HEK293 (cell line): ENCODE results near the gene SPINT2.

Experiments used
- EGR2 ChIP-seq: fragments of 450-650 bp; formaldehyde crosslinking; IDR thresholded peaks from 2 replicates; pipeline ENCODE4 v1.5.1; 2016; ENCODE audit warnings: low read depth, missing biosample characterization, missing genetic modification characterization
- ELK4 ChIP-seq: IDR thresholded peaks from 2 replicates; pipeline ENCODE4 v1.6.1; 2011; ENCODE audit warnings: mild to moderate bottlenecking, low read depth, low read length, borderline replicate concordance
- GLI4 ChIP-seq: fragments of 450-650 bp; formaldehyde crosslinking; IDR thresholded peaks from 2 replicates; pipeline ENCODE4 v1.5.1; 2016; ENCODE audit warnings: missing biosample characterization, missing genetic modification characterization
- KLF1 ChIP-seq: fragments of 450-650 bp; formaldehyde crosslinking; IDR thresholded peaks from 2 replicates; pipeline ENCODE4 v1.5.1; 2016; ENCODE audit warnings: missing biosample characterization, missing genetic modification characterization
- KLF10 ChIP-seq: fragments of 450-650 bp; IDR thresholded peaks from 2 replicates; pipeline ENCODE4 v1.5.1; 2018; ENCODE audit warnings: missing biosample characterization, mild to moderate bottlenecking, missing genetic modification characterization
- MZF1 ChIP-seq: fragments of 450-650 bp; formaldehyde crosslinking; IDR thresholded peaks from 2 replicates; pipeline ENCODE4 v1.5.1; 2017; ENCODE audit warnings: missing biosample characterization, missing genetic modification characterization, borderline replicate concordance
- OVOL3 ChIP-seq: fragments of 450-650 bp; formaldehyde crosslinking; IDR thresholded peaks from 2 replicates; pipeline ENCODE4 v1.5.1; 2016; ENCODE audit warnings: missing biosample characterization, missing genetic modification characterization
- PBX3 ChIP-seq: sonication (generic); formaldehyde crosslinking; IDR thresholded peaks from 2 replicates; pipeline ENCODE4 v1.8.1; 2022; ENCODE audit warnings: mild to moderate bottlenecking, moderate library complexity, missing genetic modification reagents
- TCF7L2 ChIP-seq: IDR thresholded peaks from 2 replicates; pipeline ENCODE4 v1.6.1; 2011; ENCODE audit warnings: low read depth, mild to moderate bottlenecking, inconsistent platforms, low read length, moderate library complexity, borderline replicate concordance
- WT1 ChIP-seq: fragments of 450-650 bp; formaldehyde crosslinking; IDR thresholded peaks from 2 replicates; pipeline ENCODE4 v1.5.1; 2016; ENCODE audit warnings: missing biosample characterization, missing genetic modification characterization
- ZBTB17 ChIP-seq: fragments of 450-650 bp; formaldehyde crosslinking; IDR thresholded peaks from 2 replicates; pipeline ENCODE4 v1.5.1; 2016; ENCODE audit warnings: missing biosample characterization, missing genetic modification characterization
- ZBTB8A ChIP-seq: fragments of 450-650 bp; formaldehyde crosslinking; IDR thresholded peaks from 2 replicates; pipeline ENCODE4 v1.5.1; 2016; ENCODE audit warnings: missing biosample characterization, missing genetic modification characterization
- ZFP3 ChIP-seq: fragments of 450-650 bp; formaldehyde crosslinking; IDR thresholded peaks from 2 replicates; pipeline ENCODE4 v1.5.1; 2016; ENCODE audit warnings: low read depth, missing biosample characterization, missing genetic modification characterization
- ZFP41 ChIP-seq: fragments of 450-650 bp; formaldehyde crosslinking; IDR thresholded peaks from 2 replicates; pipeline ENCODE4 v1.5.1; 2016; ENCODE audit warnings: missing biosample characterization, missing genetic modification characterization, borderline replicate concordance
- ZNF10 ChIP-seq: fragments of 450-650 bp; formaldehyde crosslinking; IDR thresholded peaks from 2 replicates; pipeline ENCODE4 v1.5.1; 2017; ENCODE audit warnings: missing biosample characterization, missing genetic modification characterization
- ZNF138 ChIP-seq: fragments of 450-650 bp; formaldehyde crosslinking; IDR thresholded peaks from 2 replicates; pipeline ENCODE4 v1.5.1; 2016; ENCODE audit warnings: missing biosample characterization, missing genetic modification characterization, borderline replicate concordance
- ZNF140 ChIP-seq: fragments of 450-650 bp; formaldehyde crosslinking; IDR thresholded peaks from 2 replicates; pipeline ENCODE4 v1.5.1; 2016; ENCODE audit warnings: missing biosample characterization, missing genetic modification characterization
- ZNF19 ChIP-seq: fragments of 450-650 bp; formaldehyde crosslinking; IDR thresholded peaks from 2 replicates; pipeline ENCODE4; 2016; ENCODE audit warnings: missing biosample characterization, missing genetic modification characterization, low read depth
- ZNF302 ChIP-seq: fragments of 450-650 bp; formaldehyde crosslinking; IDR thresholded peaks from 2 replicates; pipeline ENCODE4 v1.5.1; 2016; ENCODE audit warnings: missing biosample characterization, missing genetic modification characterization, low read depth
- ZNF350 ChIP-seq: fragments of 450-650 bp; formaldehyde crosslinking; IDR thresholded peaks from 2 replicates; pipeline ENCODE4 v1.5.0; 2017; ENCODE audit warnings: missing biosample characterization, mild to moderate bottlenecking, missing genetic modification characterization
- ZNF366 ChIP-seq: fragments of 450-650 bp; formaldehyde crosslinking; conservative IDR thresholded peaks from 2 replicates; pipeline ENCODE4 v1.5.1; 2016; ENCODE audit warnings: missing biosample characterization, missing genetic modification characterization
- ZNF398 ChIP-seq: fragments of 450-650 bp; formaldehyde crosslinking; IDR thresholded peaks from 2 replicates; pipeline ENCODE4 v1.5.1; 2017; ENCODE audit warnings: missing biosample characterization, missing genetic modification characterization
- ZNF571 ChIP-seq: fragments of 450-650 bp; formaldehyde crosslinking; IDR thresholded peaks from 2 replicates; pipeline ENCODE4 v1.5.0; 2017; ENCODE audit warnings: missing biosample characterization, missing genetic modification characterization
- ZNF580 ChIP-seq: fragments of 450-650 bp; formaldehyde crosslinking; IDR thresholded peaks from 2 replicates; pipeline ENCODE4 v1.5.1; 2016; ENCODE audit warnings: missing biosample characterization, missing genetic modification characterization
- ZNF596 ChIP-seq: fragments of 450-650 bp; IDR thresholded peaks from 2 replicates; pipeline ENCODE4 v1.5.0; 2018; ENCODE audit warnings: missing biosample characterization, mild to moderate bottlenecking, missing genetic modification characterization, moderate library complexity
- ZNF610 ChIP-seq: fragments of 450-650 bp; formaldehyde crosslinking; IDR thresholded peaks from 2 replicates; pipeline ENCODE4 v1.5.1; 2016; ENCODE audit warnings: missing biosample characterization, missing genetic modification characterization, borderline replicate concordance
- ZNF621 ChIP-seq: fragments of 450-650 bp; formaldehyde crosslinking; IDR thresholded peaks from 2 replicates; pipeline ENCODE4 v1.5.1; 2017; ENCODE audit warnings: missing biosample characterization, missing genetic modification characterization
- ZNF623 ChIP-seq: fragments of 450-650 bp; formaldehyde crosslinking; IDR thresholded peaks from 2 replicates; pipeline ENCODE4 v1.5.1; 2016; ENCODE audit warnings: missing biosample characterization, missing genetic modification characterization
- ZNF639 ChIP-seq: fragments of 450-650 bp; formaldehyde crosslinking; IDR thresholded peaks from 2 replicates; pipeline ENCODE4 v1.5.1; 2016; ENCODE audit warnings: missing biosample characterization, missing genetic modification characterization
- ZNF654 ChIP-seq: fragments of 450-650 bp; formaldehyde crosslinking; IDR thresholded peaks from 2 replicates; pipeline ENCODE4 v1.5.1; 2016; ENCODE audit warnings: low read depth, missing biosample characterization, missing genetic modification characterization
- ZNF707 ChIP-seq: fragments of 450-650 bp; formaldehyde crosslinking; IDR thresholded peaks from 2 replicates; pipeline ENCODE4 v1.5.1; 2016; ENCODE audit warnings: missing biosample characterization, missing genetic modification characterization
- ZNF792 ChIP-seq: fragments of 450-650 bp; formaldehyde crosslinking; IDR thresholded peaks from 2 replicates; pipeline ENCODE4 v1.5.1; 2016; ENCODE audit warnings: missing biosample characterization, missing genetic modification characterization
- ZSCAN16 ChIP-seq: fragments of 450-650 bp; formaldehyde crosslinking; IDR thresholded peaks from 2 replicates; pipeline ENCODE4 v1.5.1; 2016; ENCODE audit warnings: missing biosample characterization, missing genetic modification characterization
- ZSCAN23 ChIP-seq: fragments of 450-650 bp; formaldehyde crosslinking; IDR thresholded peaks from 2 replicates; pipeline ENCODE4 v1.5.1; 2016; ENCODE audit warnings: missing biosample characterization, missing genetic modification characterization

SPINT2 gene

GRCh38 chr19:38224014-38224862, 40.1 kb upstream of the SPINT2 start, which contains the start of gene DPF1 (continued):
- TF ChIP-seq ZFP41 (tag by site-specific recombination) (no peak), ZNF138 (tag by site-specific recombination) (no peak), PBX3 (CRISPR knock-in tag) (no peak), ELK4 (no peak), ZNF140 (tag by site-specific recombination) (no peak), ZNF707 (tag by site-specific recombination) (no peak), ZNF654 (tag by site-specific recombination) (peak; percentile 5; the same call in 1 of the 2 replicates), TCF7L2 (no peak), ZNF366 (tag by site-specific recombination) (peak; percentile 57), ZNF571 (tag by site-specific recombination) (no peak), ZNF596 (tag by site-specific recombination) (no peak), ZSCAN23 (tag by site-specific recombination) (peak; percentile 66; the same call in 1 of the 2 replicates), ZNF19 (tag by site-specific recombination) (no peak), ZNF610 (tag by site-specific recombination) (peak; percentile 81), KLF10 (no peak), KLF1 (tag by site-specific recombination) (peak; percentile 95), GLI4 (tag by site-specific recombination) (no peak), ZNF580 (tag by site-specific recombination) (peak; percentile 79), WT1 (peak; percentile 80), OVOL3 (peak; percentile 59; the same call in 1 of the 2 replicates), EGR2 (tag by site-specific recombination) (peak; percentile 100), ZNF621 (tag by site-specific recombination) (no peak), ZNF639 (tag by site-specific recombination) (peak; percentile 81), ZNF350 (tag by site-specific recombination) (no peak), ZBTB8A (peak; percentile 75), ZNF302 (tag by site-specific recombination) (peak; percentile 83; the same call in 1 of the 2 replicates), ZNF398 (tag by site-specific recombination) (peak; percentile 72), ZNF10 (tag by site-specific recombination) (peak; percentile 48; the same call in 1 of the 2 replicates), ZNF792 (peak; percentile 95), ZFP3 (tag by site-specific recombination) (peak; percentile 98), MZF1 (no peak; the same call in 1 of the 2 replicates), ZBTB17 (tag by site-specific recombination) (peak; percentile 81), ZSCAN16 (no peak; the same call in none of the 2 replicates), ZNF623 (tag by site-specific recombination) (peak; percentile 35; the same call in 1 of the 2 replicates)
